GM12801 (cell line): ENCODE measurements around the gene GPR155.

Experiments used
- CTCF ChIP-seq: IDR thresholded peaks from one replicate; pipeline ENCODE4 v1.5.1; 2011; ENCODE audit warnings: control low read depth; ENCODE audit not compliant: insufficient read length; ENCODE audit errors: extremely low read depth

GPR155 gene

GRCh38 chr2:174465327-174465726 lies 21.5 kb downstream of the GPR155 start:
- TF ChIP-seq CTCF = no peak

DNA sequence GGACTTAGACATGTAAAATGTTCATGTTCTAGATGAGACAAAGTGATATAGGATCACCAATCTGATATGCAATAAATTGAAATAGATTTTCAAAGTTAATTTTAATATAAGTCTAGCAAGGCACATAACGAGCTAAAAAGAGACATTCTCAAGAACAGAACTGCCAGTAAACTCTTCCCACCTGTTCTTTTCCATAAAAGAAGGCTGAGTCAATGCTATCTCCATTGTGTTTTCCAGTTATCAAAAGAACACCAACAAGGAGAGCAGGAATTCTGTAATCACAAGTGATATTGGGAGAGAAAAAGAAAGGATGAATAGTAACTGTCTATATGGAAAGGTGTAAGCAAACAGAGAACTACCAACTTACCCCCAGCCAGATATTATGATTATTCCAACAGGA lies 25.6 kb downstream of the GPR155 start:
- no peak for TF ChIP-seq CTCF

DNA sequence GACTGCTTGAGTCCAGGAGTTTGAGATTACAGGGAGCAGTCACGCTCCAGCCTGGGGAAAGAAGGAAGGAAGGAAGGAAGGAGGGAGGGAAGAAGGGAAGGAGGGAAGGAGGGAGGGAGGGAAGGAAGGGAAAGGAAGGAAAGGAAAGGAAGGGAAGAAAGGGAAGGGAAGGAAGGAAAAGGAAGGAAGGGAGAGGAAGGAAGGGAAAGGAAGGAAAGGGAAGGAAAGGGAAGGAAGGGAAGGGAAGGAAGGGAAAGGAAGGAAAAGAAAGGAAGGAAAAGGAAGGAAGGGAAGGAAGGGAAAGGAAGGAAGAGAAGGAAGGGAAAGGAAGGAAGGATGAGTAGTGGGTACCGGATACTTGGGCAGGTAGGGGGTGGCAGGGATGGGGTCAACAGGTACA lies 32.3 kb downstream of the GPR155 start:
- TF ChIP-seq CTCF = no peak

DNA sequence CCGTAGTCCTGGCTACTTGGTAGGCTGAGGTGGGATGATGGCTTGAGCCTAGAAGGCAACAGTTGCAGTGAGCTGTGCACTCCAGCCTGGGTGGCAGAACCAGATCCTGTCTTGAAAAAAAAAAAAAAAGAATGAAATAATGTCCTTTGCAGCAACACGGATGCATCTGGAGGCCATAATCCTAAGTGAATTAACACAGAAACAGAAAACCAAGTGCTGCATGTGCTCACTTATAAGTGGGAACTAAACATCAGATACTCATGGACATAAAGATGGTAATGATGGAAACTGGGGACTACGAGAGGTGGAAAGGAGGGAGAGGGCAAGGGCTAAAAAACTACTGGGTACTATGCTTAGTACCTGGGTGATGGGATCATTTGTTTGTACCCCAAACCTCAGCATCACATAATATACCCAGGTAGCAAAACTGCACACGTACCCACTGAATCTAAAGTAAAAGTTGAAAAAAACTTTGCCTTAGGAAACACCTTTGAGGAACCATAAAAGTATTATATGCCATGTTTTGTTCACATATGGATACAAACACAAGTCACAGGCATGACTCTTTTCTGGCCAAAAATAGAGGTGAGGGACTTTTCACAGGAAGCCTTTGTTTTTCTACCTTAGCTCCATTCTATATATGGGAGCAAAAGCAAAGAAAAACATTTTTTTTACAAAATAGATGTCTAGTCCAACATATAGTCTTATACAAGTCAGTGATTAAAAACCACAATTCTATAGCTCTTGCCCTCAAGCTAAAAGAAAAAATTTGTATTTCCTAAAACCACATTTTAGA lies 36.6 kb downstream of the GPR155 start:
- no peak for TF ChIP-seq CTCF

GRCh38 chr2:174449033-174449432 lies 37.8 kb downstream of the GPR155 start:
- TF ChIP-seq CTCF = no peak

DNA sequence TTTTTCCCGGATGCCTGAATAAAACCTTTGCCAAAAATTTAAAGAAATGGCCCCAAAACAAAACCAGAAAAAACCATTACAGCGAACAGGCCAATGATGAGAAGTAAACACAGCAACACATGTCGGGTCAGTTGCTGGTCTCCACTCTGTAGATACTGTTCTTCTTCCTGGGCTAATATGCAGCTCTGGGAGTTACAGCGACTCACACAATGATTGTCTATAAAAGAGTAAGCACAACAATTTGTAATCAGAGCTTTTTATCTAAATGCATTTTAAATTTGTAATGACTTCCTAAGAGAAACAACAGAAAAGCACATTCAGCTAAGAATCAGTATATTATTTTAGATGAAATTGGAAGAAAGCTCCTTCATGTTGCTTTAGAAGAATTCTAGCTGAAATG lies 40.3 kb downstream of the GPR155 start:
- TF ChIP-seq CTCF = no peak

DNA sequence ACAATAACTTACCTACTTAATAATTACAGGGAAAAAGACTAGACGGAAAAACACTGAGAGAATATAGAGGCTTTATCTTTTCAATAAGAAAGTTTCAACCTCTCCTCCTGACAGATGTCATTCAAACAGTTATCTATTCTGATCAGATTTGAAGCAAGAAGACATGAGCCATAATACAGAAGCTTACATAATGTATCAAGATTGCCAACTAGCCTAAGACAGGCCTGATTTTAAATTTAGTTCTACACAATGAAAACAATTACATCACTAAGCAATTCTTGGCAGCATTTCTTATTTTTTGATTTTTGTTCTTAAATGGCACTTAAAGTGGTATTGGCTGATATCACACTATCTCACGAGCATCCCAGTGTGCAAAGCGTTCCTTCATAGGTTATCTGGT lies 41.6 kb downstream of the GPR155 start:
- TF ChIP-seq CTCF = no peak
